Erythroblast (primary cell): Measurements from ENCODE around the gene ELAVL2.

Experiments
- DNase-seq, 2 experiments: peaks; one replicate each; lab custom pipeline; 2025; lab: John Stamatoyannopoulos, UW
- GATA1 ChIP-seq: IDR thresholded peaks from 2 replicates; pipeline ENCODE4 v1.6.1; 2011; ENCODE audit warnings: low read depth, mild to moderate bottlenecking, control low read depth, low read length, moderate library complexity
- POLR2A ChIP-seq: IDR thresholded peaks from 2 replicates; pipeline ENCODE4 v1.6.1; 2011; ENCODE audit warnings: mild to moderate bottlenecking, low read length

ELAVL2 gene

GRCh38 chr9:23700359-23700758 lies 125.7 kb downstream of the ELAVL2 start:
- no peak for DNase-seq
- TF ChIP-seq GATA1 = no peak
- TF ChIP-seq POLR2A = no peak

- TF ChIP-seq GATA1 (no peak), POLR2A (no peak)
Measured at GRCh38 chr9:23698161-23698560, 127.9 kb downstream of the ELAVL2 start.

DNA sequence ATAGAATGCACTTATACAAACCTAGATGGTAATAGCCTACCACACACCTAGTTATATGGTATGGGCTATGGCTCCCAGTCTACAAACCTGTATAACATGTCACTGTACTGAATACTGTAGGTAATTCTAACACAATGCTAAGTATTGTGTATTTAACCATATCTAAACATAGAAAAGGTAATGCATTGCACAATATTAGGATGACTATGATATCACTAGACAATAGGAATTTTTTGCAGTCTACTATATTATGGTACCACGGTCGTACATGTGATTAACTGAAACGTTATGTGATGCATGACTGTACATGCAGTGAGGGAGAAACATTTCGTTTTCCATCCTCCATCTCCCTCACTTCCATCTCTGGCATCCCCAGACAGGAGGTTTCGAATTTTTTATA lies 130.5 kb downstream of the ELAVL2 start:
- no peak for DNase-seq
- no peak for TF ChIP-seq GATA1

More at GRCh38 chr9:23698161-23698560, 127.9 kb downstream of the ELAVL2 start:
- DNase-seq = no peak

DNA sequence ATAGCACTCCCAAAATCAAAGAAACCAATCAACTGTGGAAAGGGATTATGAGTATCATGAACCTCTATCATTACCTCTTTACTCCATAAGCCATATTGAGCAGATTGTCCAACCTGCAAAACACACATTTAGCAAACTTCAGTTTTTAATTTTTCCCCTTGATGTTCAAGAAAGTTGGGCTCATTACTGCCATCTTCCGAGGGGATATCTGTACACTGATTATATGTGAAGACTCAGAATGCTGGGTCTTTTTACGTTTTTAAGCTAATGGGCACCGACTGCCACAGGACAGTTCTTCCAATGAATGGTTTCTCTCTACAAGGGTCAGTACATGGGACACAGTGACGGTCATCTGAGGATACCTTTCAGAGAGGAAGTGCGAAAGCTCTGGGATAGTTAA lies 132.7 kb downstream of the ELAVL2 start:
- no peak for TF ChIP-seq GATA1
- no peak for TF ChIP-seq POLR2A

GRCh38 chr9:23686896-23687295 lies 139.1 kb downstream of the ELAVL2 start:
- DNase-seq = no peak
- no peak for TF ChIP-seq POLR2A
- no peak for TF ChIP-seq GATA1

More for the DNA sequence above, 132.7 kb downstream of the ELAVL2 start:
- DNase-seq = no peak

DNA sequence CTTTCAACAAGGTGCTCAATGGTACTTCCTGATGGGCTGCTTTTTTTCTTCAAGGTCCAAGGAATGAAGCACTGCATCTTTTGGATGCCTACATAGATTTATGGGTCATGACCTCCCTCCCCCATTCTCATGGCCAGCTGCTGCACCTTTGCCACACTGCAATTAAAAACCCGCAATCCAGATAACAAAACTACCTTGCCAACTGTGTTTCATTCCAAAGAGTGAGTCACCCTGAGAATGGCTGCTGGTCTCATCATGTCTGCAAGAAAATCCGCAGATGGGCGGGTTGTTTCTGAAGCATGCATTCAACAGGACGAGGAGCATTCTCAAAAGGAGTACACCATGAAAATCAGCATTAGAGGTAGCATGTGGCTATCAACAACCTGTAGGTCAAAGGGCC lies 139.8 kb downstream of the ELAVL2 start:
- TF ChIP-seq POLR2A (no peak), GATA1 (no peak)
- no peak for DNase-seq

DNA sequence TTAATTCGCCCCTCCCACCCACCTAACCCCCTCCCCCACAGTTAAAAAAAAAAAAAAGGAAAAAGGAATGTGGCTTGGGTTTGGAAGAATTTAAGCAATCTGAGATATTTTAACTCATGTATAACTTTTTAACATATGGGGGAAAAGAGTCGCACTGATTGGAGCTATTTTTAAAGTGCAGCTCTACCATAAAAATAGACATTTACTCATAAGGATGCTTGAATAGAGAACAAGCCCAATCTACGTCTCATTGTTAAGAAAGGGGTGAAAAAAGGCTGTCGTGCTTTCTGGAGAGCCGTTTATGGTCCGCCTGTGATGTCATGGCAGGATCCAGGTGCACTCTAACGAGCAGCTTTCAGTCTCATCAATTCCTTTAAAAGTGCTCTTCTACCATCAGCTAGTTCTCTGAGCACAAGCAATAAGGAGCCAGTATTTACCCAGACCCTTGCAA lies 142.4 kb downstream of the ELAVL2 start:
- TF ChIP-seq GATA1 (no peak), POLR2A (no peak)
- DNase-seq = no peak

DNA sequence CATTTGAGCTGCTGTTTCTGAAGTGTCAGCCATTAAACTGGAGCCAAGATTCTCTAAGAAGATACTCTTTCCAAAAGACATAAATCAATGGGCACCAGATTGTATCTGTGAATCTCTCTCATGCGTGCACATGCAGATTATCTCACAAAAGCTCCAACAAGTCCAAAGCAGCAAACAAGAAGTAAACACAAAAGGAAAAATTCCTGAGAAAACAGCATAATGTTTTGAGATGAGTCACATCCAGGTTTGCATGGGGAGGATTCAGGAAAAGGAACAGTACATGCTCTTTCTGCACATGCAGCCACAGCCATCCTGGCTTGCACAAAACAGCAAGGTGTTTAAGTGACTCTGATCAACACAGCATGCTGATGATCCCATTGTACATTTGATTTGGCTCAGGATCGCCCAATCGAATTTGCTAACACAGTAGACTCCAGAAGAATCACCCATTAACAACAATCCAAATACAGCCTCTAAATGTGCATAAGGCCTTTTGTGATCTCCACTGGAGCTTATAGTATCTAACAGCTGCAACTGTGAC lies 143.1 kb downstream of the ELAVL2 start:
- no peak for TF ChIP-seq GATA1
- TF ChIP-seq POLR2A = no peak
- no peak for DNase-seq

GRCh38 chr9:23682352-23682751 lies 143.7 kb downstream of the ELAVL2 start:
- no peak for DNase-seq

GRCh38 chr9:23677446-23677845 lies 148.6 kb downstream of the ELAVL2 start:
- no peak for TF ChIP-seq POLR2A
- no peak for TF ChIP-seq GATA1

More at GRCh38 chr9:23682352-23682751, 143.7 kb downstream of the ELAVL2 start:
- no peak for TF ChIP-seq GATA1
- no peak for TF ChIP-seq POLR2A

DNA sequence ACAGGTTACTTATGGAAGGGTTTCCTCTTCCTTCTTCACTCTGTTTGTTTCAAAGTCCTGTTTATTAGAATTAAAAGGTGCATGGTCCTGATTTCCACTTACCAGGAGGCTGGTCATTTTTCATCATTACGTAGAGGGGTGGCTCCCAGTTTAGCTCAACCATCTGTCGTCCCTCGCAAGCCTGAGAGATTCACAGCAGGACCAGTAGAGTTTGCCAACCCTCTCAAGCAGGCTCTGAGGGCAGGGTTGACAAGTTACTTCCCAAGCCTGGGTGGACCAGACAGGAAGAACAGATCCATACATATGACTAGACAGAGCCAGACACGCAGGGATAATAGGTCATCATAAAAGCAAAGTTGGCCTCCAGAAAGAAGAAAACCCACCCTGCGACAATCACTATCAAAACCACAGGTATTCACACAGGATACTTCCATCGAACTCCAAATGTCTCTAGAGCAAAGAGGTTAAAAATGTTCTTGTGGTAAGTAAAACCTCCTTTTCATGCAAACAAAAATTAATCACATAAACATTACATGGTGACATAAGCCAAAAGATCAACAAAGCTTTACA lies 151.9 kb downstream of the ELAVL2 start:
- DNase-seq = no peak
- no peak for TF ChIP-seq GATA1

More at GRCh38 chr9:23677446-23677845, 148.6 kb downstream of the ELAVL2 start:
- DNase-seq = no peak

DNA sequence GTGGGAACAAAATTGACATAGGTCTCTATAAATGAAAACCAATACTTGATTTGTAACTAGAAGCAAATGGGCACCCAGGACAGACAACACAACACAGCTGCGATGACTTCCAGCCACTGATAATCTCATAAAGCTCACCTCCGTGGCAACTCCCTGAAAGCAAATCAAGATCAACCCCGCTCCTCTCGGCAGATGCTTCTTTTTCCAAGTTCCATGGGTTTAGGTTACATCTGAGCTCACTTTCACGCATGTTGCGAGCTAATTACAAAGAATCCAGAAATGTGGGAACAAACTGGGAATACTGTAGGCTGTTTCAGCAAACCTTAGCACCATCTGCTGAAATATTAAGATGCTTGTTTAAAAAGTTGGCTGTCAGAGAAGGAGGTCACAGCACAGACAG lies 153.9 kb downstream of the ELAVL2 start:
- DNase-seq = no peak
- TF ChIP-seq GATA1 (no peak), POLR2A (no peak)

DNA sequence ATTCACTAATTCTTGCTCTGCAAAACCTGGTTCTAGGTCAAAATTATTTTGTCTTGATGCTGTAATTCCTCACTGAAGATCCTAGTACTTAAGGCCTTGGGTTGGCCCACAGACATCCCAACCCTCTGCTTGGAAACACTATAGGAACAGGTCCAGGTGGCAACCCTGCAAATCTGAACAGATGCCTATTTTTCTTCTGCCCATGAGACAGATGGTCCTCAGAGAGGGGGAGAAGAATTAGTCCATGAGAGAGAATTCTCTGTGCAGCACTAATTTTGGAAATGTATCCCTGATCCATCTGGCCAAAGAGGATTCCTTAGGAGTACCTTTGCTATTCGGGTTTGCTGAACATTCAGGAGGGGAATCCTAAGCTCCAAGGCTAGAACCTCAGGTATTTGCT lies 156.3 kb downstream of the ELAVL2 start:
- DNase-seq = no peak
- TF ChIP-seq GATA1 (no peak), POLR2A (no peak)

- TF ChIP-seq GATA1 (no peak), POLR2A (no peak)
- DNase-seq = no peak
Measured at GRCh38 chr9:23665635-23666034, 160.4 kb downstream of the ELAVL2 start.

DNA sequence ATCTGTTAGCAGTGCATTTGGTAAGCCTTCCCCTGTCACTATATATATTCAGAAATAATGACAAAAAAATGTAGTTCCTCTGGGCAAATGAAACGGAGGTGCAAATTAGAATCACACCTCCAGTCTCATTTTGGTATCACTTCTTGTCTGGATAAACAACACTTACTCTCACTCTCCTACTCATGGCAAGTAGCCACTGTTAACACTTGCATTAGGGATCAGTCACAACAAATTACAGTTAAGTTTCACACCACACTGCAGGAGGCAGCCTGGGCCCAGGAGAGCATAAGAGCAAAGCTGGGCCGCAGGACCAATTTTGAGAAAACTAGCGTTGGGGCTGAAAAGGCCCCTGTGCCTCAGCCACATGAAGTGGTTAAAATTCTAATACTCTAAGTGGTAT lies 161.0 kb downstream of the ELAVL2 start:
- TF ChIP-seq POLR2A = no peak
- TF ChIP-seq GATA1 = no peak
- no peak for DNase-seq

GRCh38 chr9:23663946-23664345 lies 162.1 kb downstream of the ELAVL2 start:
- no peak for DNase-seq
- TF ChIP-seq POLR2A (no peak), GATA1 (no peak)
